K562 (cell line): ENCODE measurements around the gene BLOC1S4. TPM values are rescaled to one million over a fixed set of nuclear protein-coding genes. Genes with fewer than 3 reads are reported as not detected.

Experiments
- BRD9 ChIP-seq: fragments of 450-650 bp; IDR thresholded peaks from 2 replicates; pipeline ENCODE4 v1.6.1; 2018; ENCODE audit warnings: low read depth; ENCODE audit not compliant: partially characterized antibody
- CTCFL ChIP-seq: IDR thresholded peaks from 2 replicates; pipeline ENCODE4 v1.6.1; 2011; ENCODE audit warnings: borderline replicate concordance, low read depth, mild to moderate bottlenecking, moderate library complexity, low read length; ENCODE audit not compliant: insufficient read depth, poor library complexity, severe bottlenecking
- FOSL1 ChIP-seq: fragments of 200-800 bp; sonication (Bioruptor generic); conservative IDR thresholded peaks from 2 replicates; pipeline ENCODE4 v1.6.1; 2016; ENCODE audit warnings: missing genetic modification characterization, missing compliant biosample characterization
- HDAC1 ChIP-seq, 2 experiments: fragments of 450-650 bp; IDR thresholded peaks; 2 replicates each; pipeline ENCODE4 v1.6.1; 2016 to 2017; ENCODE audit warnings: inconsistent platforms in 1 of 2, mild to moderate bottlenecking in 1 of 2, moderate library complexity in 1 of 2
- RFX7 ChIP-seq: fragments of 250-450 bp; sonication (Bioruptor Pico); IDR thresholded peaks from 2 replicates; pipeline ENCODE4 v1.5.1; 2021; ENCODE audit warnings: mild to moderate bottlenecking
- ZNF444 ChIP-seq: fragments of 250-450 bp; sonication (Bioruptor Pico); IDR thresholded peaks from 2 replicates; pipeline ENCODE4 v1.4.0; 2020; ENCODE audit warnings: mild to moderate bottlenecking, moderate library complexity
- polyA plus RNA-seq, 8 experiments: library from polyadenylated mRNA; depleted of rRNA in 4 of 8; stranded (reverse) in 5 of 8; unstranded in 3 of 8; fragments of >200 nt; fragmentation: Nextera tagmentation in 2 of 8; fragmentation: Illumina TruSeq in 1 of 8; extraction: Ambion mirVana in 2 of 8; extraction: Trizol in 1 of 8; gene quantifications; 2 replicates each; pipeline versions ENCODE4 v1.2.1 to v1.2.3, GENCODE V29; 2011 to 2014; ENCODE audit warnings: inconsistent platforms in 1 of 8, missing spikeins in 1 of 8
- total RNA-seq, 7 experiments: library from RNA; depleted of rRNA in 6 of 7; stranded (reverse); fragments of >200 nt in 6 of 7; fragmentation: Illumina TruSeq in 2 of 7; extraction: Trizol in 2 of 7; gene quantifications; 2 replicates each; pipeline versions ENCODE4 v1.2.1 to v1.2.3, GENCODE V29; 2011 to 2021; ENCODE audit warnings: low replicate concordance in 1 of 7
- TF ChIP-seq, protein P1 (sequence below): sonication (generic); formaldehyde crosslinking; IDR thresholded peaks from 2 replicates; pipeline ENCODE4 v1.8.1; 2022; ENCODE audit warnings: missing genetic modification reagents
- TF ChIP-seq, protein P2 (sequence below): sonication (generic); formaldehyde crosslinking; IDR thresholded peaks from 2 replicates; pipeline ENCODE4 v1.9.0; 2022; ENCODE audit warnings: mild to moderate bottlenecking, missing genetic modification reagents
- TF ChIP-seq, protein P3 (sequence below): fragments of 450-650 bp; formaldehyde crosslinking; IDR thresholded peaks from 2 replicates; pipeline ENCODE4 v1.4.0; 2020; ENCODE audit warnings: mild to moderate bottlenecking, moderate library complexity
- TF ChIP-seq, protein P4 (sequence below): fragments of 450-650 bp; IDR thresholded peaks from 2 replicates; pipeline ENCODE4 v1.6.1; 2016; ENCODE audit warnings: mild to moderate bottlenecking, moderate library complexity

BLOC1S4 gene
- total and polyA plus RNA-seq, 9 of the 15 experiments (the other 6 are each of a cell fraction or from before 2014, with no cell fraction given), result 3.1 to 31.6 (median 11.2) TPM

- TF ChIP-seq CTCFL, result no peak
- TF ChIP-seq, protein P1, sequence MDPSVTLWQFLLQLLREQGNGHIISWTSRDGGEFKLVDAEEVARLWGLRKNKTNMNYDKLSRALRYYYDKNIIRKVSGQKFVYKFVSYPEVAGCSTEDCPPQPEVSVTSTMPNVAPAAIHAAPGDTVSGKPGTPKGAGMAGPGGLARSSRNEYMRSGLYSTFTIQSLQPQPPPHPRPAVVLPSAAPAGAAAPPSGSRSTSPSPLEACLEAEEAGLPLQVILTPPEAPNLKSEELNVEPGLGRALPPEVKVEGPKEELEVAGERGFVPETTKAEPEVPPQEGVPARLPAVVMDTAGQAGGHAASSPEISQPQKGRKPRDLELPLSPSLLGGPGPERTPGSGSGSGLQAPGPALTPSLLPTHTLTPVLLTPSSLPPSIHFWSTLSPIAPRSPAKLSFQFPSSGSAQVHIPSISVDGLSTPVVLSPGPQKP (CRISPR knock-in tag), result no peak
- TF ChIP-seq, protein P2, sequence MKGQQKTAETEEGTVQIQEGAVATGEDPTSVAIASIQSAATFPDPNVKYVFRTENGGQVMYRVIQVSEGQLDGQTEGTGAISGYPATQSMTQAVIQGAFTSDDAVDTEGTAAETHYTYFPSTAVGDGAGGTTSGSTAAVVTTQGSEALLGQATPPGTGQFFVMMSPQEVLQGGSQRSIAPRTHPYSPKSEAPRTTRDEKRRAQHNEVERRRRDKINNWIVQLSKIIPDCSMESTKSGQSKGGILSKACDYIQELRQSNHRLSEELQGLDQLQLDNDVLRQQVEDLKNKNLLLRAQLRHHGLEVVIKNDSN (CRISPR knock-in tag), result 0 out of 2 replicates have a peak, but pooled peaks have one; percentile 28
- TF ChIP-seq, protein P3, sequence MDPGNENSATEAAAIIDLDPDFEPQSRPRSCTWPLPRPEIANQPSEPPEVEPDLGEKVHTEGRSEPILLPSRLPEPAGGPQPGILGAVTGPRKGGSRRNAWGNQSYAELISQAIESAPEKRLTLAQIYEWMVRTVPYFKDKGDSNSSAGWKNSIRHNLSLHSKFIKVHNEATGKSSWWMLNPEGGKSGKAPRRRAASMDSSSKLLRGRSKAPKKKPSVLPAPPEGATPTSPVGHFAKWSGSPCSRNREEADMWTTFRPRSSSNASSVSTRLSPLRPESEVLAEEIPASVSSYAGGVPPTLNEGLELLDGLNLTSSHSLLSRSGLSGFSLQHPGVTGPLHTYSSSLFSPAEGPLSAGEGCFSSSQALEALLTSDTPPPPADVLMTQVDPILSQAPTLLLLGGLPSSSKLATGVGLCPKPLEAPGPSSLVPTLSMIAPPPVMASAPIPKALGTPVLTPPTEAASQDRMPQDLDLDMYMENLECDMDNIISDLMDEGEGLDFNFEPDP, result no peak
- TF ChIP-seq, protein P4, sequence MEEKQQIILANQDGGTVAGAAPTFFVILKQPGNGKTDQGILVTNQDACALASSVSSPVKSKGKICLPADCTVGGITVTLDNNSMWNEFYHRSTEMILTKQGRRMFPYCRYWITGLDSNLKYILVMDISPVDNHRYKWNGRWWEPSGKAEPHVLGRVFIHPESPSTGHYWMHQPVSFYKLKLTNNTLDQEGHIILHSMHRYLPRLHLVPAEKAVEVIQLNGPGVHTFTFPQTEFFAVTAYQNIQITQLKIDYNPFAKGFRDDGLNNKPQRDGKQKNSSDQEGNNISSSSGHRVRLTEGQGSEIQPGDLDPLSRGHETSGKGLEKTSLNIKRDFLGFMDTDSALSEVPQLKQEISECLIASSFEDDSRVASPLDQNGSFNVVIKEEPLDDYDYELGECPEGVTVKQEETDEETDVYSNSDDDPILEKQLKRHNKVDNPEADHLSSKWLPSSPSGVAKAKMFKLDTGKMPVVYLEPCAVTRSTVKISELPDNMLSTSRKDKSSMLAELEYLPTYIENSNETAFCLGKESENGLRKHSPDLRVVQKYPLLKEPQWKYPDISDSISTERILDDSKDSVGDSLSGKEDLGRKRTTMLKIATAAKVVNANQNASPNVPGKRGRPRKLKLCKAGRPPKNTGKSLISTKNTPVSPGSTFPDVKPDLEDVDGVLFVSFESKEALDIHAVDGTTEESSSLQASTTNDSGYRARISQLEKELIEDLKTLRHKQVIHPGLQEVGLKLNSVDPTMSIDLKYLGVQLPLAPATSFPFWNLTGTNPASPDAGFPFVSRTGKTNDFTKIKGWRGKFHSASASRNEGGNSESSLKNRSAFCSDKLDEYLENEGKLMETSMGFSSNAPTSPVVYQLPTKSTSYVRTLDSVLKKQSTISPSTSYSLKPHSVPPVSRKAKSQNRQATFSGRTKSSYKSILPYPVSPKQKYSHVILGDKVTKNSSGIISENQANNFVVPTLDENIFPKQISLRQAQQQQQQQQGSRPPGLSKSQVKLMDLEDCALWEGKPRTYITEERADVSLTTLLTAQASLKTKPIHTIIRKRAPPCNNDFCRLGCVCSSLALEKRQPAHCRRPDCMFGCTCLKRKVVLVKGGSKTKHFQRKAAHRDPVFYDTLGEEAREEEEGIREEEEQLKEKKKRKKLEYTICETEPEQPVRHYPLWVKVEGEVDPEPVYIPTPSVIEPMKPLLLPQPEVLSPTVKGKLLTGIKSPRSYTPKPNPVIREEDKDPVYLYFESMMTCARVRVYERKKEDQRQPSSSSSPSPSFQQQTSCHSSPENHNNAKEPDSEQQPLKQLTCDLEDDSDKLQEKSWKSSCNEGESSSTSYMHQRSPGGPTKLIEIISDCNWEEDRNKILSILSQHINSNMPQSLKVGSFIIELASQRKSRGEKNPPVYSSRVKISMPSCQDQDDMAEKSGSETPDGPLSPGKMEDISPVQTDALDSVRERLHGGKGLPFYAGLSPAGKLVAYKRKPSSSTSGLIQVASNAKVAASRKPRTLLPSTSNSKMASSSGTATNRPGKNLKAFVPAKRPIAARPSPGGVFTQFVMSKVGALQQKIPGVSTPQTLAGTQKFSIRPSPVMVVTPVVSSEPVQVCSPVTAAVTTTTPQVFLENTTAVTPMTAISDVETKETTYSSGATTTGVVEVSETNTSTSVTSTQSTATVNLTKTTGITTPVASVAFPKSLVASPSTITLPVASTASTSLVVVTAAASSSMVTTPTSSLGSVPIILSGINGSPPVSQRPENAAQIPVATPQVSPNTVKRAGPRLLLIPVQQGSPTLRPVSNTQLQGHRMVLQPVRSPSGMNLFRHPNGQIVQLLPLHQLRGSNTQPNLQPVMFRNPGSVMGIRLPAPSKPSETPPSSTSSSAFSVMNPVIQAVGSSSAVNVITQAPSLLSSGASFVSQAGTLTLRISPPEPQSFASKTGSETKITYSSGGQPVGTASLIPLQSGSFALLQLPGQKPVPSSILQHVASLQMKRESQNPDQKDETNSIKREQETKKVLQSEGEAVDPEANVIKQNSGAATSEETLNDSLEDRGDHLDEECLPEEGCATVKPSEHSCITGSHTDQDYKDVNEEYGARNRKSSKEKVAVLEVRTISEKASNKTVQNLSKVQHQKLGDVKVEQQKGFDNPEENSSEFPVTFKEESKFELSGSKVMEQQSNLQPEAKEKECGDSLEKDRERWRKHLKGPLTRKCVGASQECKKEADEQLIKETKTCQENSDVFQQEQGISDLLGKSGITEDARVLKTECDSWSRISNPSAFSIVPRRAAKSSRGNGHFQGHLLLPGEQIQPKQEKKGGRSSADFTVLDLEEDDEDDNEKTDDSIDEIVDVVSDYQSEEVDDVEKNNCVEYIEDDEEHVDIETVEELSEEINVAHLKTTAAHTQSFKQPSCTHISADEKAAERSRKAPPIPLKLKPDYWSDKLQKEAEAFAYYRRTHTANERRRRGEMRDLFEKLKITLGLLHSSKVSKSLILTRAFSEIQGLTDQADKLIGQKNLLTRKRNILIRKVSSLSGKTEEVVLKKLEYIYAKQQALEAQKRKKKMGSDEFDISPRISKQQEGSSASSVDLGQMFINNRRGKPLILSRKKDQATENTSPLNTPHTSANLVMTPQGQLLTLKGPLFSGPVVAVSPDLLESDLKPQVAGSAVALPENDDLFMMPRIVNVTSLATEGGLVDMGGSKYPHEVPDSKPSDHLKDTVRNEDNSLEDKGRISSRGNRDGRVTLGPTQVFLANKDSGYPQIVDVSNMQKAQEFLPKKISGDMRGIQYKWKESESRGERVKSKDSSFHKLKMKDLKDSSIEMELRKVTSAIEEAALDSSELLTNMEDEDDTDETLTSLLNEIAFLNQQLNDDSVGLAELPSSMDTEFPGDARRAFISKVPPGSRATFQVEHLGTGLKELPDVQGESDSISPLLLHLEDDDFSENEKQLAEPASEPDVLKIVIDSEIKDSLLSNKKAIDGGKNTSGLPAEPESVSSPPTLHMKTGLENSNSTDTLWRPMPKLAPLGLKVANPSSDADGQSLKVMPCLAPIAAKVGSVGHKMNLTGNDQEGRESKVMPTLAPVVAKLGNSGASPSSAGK, result peak; percentile 51; the same call in 1 of the 2 replicates
- peak; percentile 50; the same call in 1 of the 2 replicates for TF ChIP-seq FOSL1 (tag)
- TF ChIP-seq HDAC1 (IDR thresholded peaks at IDR 0.05), result no peak
- TF ChIP-seq ZNF444, result no peak
- TF ChIP-seq RFX7 (CRISPR knock-in tag), result no peak
- no peak for TF ChIP-seq BRD9
These were observed 12.2 kb upstream of the BLOC1S4 start (continued) for GRCh38 chr4:6703786-6704185.
